HG03432 (cell line): Measurements from ENCODE around the gene ST6GAL1.
"Not testable (repeated sequence)": the region's sequence is repeated elsewhere in the genome, so short reads cannot be mapped to it uniquely, and the experiment has no call there.

Experiments used
- ATAC-seq: cut with Tn5 transposase; IDR thresholded peaks from one replicate; pipeline ENCODE4 v1.9.1; 2021; ENCODE audit warnings: mild to moderate bottlenecking, moderate library complexity; ENCODE audit not compliant: unreplicated experiment

The ST6GAL1 gene

GRCh38 chr3:186939536-186939935 is 9.2 kb downstream of the ST6GAL1 start:
- ATAC-seq: no peak

- ATAC-seq: no peak
These were observed 10.6 kb downstream of the ST6GAL1 start for GRCh38 chr3:186940967-186941366.

- no peak for ATAC-seq
These were observed 11.8 kb downstream of the ST6GAL1 start for GRCh38 chr3:186942168-186942567.

GRCh38 chr3:186945255-186945823 is 15.0 kb downstream of the ST6GAL1 start:
- no peak for ATAC-seq

- peak; percentile 80 for ATAC-seq
These were observed 16.5 kb downstream of the ST6GAL1 start for GRCh38 chr3:186946756-186947375.

GRCh38 chr3:186949281-186949982 is 19.1 kb downstream of the ST6GAL1 start:
- ATAC-seq: no peak

- no peak for ATAC-seq
These were observed 20.2 kb downstream of the ST6GAL1 start for GRCh38 chr3:186950402-186951093.

GRCh38 chr3:186951640-186952552 is 21.6 kb downstream of the ST6GAL1 start:
- no peak for ATAC-seq

- ATAC-seq: peak; percentile 47
These were observed 22.7 kb downstream of the ST6GAL1 start for GRCh38 chr3:186953011-186953487.

- not testable (repeated sequence) for ATAC-seq
These were observed 23.8 kb downstream of the ST6GAL1 start for GRCh38 chr3:186953992-186954699.

- ATAC-seq: no peak
These were observed 25.8 kb downstream of the ST6GAL1 start for GRCh38 chr3:186955898-186956696.

GRCh38 chr3:186959029-186959624 is 28.8 kb downstream of the ST6GAL1 start:
- no peak for ATAC-seq

- no peak for ATAC-seq
These were observed 30.0 kb downstream of the ST6GAL1 start for GRCh38 chr3:186960347-186960746.

GRCh38 chr3:186962445-186962844 is 32.1 kb downstream of the ST6GAL1 start:
- ATAC-seq: no peak

- ATAC-seq: no peak
These were observed 33.3 kb downstream of the ST6GAL1 start for GRCh38 chr3:186963636-186964035.

GRCh38 chr3:186964071-186964470 is 33.7 kb downstream of the ST6GAL1 start:
- ATAC-seq: no peak

- no peak for ATAC-seq
These were observed 34.3 kb downstream of the ST6GAL1 start for GRCh38 chr3:186964616-186965015.

- ATAC-seq: peak; percentile 76
These were observed 35.0 kb downstream of the ST6GAL1 start for GRCh38 chr3:186965141-186965879.
